HG02885 (cell line): ENCODE data around the gene CRISPLD2.

ENCODE experiments used
- ATAC-seq: cut with Tn5 transposase; IDR thresholded peaks from one replicate; pipeline ENCODE4 v1.9.1; 2021; ENCODE audit warnings: mild to moderate bottlenecking; ENCODE audit not compliant: unreplicated experiment, poor library complexity

Gene CRISPLD2

GRCh38 chr16:84899414-84899813, 79.6 kb downstream of the CRISPLD2 start:
- ATAC-seq: no peak

DNA sequence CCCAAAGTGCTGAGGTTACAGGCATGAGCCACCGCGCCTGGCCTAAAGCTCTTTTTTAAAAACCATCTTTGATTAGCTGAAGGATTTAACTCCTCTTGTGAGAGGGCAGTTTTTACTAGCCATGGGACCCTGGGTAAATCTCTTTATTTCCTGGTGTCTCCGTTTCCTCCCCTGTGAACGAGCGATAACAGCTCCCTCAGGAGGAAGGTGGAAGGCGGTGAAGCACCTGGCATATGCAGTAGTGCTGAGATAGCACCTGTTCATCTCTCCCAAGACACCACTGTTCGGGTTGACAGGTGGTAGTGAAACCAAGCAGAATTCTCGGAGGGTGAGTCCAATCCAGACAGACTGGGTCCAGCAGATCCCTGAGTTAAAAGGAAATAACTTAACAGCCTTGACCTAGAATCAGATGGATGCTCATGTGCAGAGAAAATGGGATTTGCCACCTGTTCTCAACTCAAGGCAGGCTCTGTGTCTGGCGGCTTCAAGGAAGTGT, 86.2 kb downstream of the CRISPLD2 start:
- ATAC-seq: no peak

GRCh38 chr16:84907051-84907450, 87.3 kb downstream of the CRISPLD2 start:
- ATAC-seq: no peak

DNA sequence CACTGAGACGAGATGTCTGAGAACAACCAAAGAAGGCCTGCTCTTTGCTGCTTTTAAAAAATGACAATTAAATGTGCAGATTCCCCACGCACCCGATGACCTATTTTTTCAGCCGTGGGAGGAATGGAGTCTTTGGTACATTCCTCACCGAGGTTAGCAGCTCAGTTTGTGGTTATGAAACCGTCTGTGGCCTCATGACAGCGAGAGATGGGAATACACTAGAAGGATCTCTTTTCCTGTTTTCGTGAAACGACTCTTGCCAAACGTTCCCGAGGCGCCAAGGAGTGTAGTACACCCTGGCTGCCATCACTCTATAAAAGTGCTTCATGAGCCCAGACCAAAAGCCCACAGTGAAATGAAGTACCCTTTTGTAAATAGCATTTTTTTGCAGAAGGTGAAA, 87.8 kb downstream of the CRISPLD2 start:
- ATAC-seq: no peak

DNA sequence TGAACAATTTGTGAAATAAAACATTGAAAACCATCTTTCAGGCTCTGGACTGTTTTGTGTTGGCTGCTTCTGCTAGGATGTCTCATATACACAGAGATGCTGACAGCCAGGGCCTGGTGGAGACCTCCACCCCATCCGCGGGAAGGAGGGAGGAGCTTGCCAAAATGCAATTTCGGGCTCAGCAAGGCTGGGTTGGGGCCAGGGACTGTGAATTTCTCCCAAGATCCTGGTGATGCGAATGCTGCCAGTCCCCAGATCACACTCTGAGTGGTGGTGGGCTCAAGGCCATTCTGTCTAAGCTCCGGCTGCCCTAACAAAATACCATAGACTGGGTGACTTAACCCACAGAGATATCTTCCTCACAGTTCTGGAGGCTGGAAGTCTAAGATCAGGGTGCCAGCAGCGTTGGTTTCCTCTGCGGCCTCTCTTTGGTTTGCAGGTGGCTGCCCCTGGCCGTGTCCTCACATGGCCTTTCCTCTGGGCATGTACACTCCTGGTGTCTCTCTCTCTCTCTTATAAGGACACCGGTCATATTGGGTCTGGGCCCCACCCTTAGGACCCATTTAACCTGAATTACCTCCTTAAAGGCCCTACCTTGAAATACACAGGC, 89.8 kb downstream of the CRISPLD2 start:
- ATAC-seq: no peak

DNA sequence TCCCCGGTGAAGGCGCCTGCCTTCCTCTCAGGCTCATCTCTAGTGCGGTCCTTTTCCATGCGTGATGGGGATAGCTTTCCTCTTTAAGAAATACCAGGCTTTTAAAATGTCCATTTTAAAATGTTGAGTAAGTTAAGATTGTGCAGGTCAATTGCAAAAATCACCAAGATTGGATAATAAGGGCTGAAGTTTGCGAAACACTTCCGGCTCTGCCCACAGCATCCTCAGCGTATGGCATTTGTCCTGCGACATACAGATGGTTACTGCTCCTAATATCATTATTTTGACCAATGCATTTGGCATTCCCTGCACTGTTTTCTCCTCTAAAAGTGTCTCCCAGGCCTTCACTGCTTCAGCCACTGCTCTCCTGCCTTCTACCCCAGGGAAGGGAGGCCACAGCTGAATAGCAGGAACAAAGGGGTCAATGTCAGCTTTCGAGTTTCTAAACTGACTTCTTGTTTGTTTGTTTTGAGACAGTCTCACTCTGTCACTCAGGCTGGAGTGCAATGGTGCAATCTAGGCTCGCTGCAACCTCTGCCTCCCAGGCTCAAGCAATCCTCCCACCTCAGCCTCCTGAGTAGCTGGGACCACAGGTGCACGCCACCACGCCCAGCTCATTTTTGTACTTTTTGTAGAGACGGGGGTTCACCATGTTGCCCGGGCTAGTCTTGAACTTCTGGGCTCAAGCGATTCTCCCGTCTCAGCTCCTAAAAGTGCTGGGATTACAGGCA, 91.9 kb downstream of the CRISPLD2 start:
- no peak for ATAC-seq

DNA sequence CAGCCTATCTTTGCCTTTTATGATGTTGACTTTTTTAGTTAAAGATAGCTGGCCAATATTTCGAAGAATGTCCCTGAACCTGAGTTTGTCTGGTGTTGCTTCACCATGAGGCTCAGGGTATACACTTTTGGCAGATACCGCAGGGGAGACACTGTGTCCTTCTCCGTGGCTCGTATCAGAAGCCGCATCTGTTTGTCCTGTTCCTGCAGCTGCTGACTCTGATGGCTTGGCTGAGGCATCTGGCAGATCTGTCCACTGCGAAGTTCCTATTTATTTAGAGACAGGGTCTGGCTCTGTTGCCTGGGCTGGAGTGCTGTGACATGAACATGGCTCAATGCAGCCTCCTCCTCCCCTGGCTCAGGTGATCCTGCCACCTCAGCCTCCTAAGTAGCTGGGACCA, 93.5 kb downstream of the CRISPLD2 start:
- no peak for ATAC-seq

DNA sequence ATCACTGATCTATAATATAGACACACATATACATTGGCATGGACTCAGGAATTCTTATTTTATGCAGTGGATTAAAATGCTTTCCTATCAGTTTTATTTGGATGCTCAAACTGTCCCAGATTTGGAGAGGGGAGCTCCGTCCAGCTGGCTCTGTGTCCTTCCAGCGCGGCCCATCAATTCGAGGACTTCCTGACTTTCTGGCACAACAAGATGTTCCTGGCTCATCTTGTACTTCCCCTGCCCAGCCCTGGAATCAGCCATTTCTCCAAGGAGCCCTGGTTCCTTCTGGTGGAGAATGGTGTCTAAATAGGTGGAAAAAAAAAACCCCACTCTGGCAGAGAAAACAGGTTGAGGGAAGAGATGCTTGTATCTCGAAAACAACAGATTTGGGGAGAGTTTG, 94.5 kb downstream of the CRISPLD2 start:
- no peak for ATAC-seq

DNA sequence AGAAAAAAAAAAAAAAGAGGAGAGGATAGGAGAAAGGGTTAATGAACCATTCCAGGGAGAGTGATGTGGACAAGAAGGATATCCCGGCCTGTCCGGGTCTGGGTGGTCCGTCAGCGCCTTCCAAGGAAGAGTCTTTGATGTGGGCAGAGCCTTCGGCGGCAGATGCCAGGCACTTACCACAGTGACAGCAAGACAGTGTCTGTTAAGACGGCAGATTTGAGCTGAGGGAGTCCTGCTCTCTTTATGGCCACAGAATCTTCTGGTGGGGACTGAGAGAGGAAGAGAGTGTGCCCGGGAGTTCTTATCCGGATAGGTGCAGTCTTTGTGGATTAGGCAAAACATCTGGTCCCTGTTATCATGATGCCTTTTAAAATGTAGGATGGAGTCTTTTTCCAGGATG, 96.4 kb downstream of the CRISPLD2 start:
- ATAC-seq: no peak

- no peak for ATAC-seq
Observed at GRCh38 chr16:84916850-84917249, 97.1 kb downstream of the CRISPLD2 start.

DNA sequence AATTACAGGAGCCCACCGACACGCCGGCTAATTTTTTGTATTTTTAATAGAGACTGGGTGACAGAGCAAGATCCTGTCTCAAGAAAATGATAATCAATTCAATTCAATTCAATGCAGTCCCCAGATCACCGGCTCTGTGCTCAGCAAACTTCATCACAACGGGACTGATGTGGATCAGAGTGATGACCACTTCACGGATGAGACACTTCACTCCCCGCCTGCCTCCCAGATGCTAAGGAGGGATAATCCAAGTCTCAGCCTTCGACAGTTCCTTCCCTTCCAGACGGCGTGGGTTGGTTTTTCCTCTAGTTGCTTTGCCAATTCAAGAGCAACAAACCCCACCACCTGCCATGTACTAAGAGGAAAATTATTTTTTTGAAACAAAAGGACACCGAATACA, 97.7 kb downstream of the CRISPLD2 start:
- no peak for ATAC-seq

DNA sequence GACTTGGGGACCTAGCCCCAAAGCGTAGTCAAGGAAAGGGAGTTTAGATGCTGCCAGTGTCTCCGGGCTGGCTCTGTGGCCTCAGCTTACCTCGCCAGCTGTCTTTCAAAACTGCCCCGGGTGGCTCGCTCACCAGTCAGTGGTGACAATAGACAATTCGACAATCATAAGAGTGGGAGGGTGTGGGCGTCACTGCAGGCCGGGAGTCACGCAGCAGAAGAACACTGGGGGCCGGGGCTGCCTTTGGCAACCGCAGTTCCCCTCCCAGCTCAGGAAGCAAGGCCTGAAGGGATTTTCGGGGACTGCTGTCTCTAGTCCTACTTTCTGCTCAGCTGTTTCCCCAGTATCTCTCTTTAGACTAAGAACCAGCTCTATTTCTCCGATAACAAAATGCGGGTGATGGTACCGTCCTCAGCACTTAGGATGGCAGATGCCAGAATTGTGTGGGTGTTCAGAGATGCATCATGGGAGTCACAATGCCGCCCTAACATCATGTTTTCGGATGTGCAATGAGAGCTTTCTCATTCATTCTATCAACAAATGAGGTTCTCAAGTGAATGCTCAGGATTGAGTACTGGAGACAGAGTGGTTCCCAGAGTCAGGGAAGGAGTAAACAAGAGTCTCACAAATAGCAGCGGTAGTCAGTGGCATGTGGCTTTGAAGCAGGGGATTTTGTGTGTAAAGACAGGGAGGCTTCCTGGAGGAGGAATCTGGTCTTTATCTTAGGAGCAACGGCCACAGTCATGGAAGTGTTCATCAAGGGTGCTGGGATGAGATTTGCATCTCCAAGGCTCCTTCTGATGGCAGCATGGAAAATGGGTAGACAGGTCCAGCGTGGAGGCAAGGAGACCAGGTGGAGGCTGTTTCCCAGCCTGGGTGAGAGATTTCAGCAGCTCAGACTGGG, 98.5 kb downstream of the CRISPLD2 start:
- no peak for ATAC-seq

DNA sequence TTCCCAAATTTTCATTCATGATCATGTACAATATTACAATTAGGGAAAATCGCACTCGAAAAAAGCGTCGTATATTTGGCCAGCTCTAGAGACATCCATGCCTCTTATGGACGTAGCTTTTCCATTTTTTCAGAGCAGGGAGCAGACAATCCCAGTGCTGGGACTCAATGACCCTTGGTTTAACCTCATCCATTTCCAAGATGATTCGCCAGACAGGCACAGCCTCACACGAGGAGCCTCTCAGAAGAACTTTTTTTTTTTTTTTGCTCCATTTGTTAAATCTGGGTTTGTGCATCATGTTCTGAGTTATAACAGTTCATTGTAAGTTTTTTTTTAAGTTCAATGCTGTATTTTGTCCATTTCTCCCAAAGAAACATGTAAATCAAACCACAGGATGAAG, 99.5 kb downstream of the CRISPLD2 start:
- ATAC-seq: no peak

GRCh38 chr16:84919708-84920107, 99.9 kb downstream of the CRISPLD2 start:
- no peak for ATAC-seq

- ATAC-seq: no peak
Observed at GRCh38 chr16:84920333-84920732, 100.5 kb downstream of the CRISPLD2 start.

DNA sequence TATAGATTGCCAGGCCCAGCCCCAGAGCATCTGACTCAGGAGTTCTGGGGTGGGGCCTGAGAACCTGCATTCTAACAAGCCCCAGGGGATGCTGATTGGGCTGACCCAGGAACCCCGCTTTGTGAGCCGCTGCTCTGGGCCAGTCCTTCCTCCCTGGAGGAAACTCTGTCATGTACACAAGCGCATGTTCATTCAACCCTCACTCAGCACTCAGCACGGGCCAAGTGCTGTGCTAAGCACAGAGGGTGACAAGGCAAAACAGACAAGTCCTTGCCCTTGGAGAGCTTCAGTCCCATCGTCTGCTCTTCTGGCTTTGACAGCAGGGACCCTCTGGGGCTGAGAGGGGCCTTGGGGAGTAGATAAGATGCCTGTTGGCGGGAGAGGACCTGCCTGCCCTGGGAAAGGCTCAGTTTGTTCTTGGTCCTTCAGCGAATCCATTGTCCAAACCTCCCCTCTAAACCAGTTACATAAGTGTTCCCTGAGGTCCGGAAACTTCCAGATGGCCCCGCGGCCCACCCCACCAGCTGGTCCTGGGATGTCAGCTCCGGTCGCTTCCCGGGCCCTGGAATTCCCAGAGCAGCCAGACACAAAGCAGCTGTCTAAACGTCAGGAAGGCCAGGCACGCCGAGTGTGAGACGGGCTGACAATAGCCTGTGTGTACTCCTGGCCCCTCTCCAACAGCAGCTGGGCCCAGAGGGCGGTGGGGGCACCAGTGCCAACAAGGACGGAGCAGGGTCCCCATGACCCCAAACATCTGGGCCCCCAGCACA, 102.8 kb downstream of the CRISPLD2 start:
- no peak for ATAC-seq

DNA sequence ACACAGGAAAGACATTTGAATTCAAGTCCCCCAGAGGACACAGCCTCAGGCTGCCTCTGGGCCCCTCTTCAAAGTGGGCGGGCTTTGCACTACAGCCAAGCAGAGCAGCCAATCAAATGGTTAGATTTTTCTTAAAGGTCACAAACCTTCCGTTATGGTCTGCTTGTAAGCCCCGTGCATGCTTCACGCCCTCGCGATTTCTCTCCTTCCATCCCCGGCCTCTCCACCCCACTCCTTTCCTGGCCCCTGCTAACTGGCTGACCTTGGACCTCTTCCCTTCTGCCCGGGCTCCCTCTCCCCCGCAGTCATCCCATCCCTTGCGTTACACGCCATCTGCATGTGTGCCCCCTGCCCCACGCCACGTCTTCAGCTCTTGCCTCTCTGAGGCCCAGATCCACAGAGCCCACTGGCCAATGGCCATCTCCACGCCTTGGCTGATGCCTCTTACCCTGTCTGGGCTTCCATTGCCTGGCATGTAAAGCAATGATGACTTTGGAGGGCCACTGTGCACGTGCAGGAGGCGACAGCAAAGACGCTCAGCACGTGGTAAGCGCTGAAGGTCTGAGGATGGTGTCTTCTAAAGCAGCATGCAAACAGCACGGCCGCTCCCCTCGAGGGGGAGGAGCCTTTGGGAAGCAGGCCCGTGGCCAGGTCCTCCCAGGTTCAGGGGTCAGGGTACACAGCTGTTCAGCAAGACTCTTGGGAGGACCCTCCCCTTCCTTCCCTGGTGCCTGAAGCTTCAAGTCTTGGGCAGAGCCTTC, 104.7 kb downstream of the CRISPLD2 start:
- no peak for ATAC-seq

GRCh38 chr16:84925092-84925772, 105.4 kb downstream of the CRISPLD2 start:
- ATAC-seq: no peak

DNA sequence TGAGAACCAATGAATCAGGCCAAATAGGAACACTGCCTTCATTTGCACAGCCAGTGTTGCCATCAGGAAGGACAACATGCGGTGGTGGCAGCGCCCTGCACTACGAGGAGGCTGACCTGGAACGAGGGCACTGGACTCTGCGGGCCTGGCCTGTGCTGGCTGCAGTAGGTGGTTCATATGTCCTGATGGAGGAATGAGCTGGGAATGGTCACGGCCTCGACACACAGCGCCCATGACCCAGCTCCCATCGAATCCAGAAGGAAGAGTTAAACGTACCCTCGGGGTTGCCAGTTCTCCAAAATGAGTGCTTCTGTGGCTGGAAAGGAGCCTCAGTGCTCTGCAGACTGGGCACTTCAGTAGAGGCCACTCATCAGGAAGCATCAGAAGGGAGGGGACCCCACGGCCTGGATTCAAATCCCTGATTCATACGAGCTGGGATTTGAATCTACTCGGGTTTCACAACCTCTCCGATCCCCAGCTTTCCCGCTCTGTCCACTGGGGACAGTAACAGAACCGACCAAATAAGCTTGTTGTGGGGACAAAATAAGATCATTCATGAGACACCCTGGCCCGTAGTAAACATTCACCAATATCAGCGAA, 106.1 kb downstream of the CRISPLD2 start:
- no peak for ATAC-seq
